ENCODE results near the gene MME. TPM values are rescaled to one million over a fixed set of nuclear protein-coding genes. Genes with fewer than 3 reads are reported as not detected.

The MME gene
- total RNA-seq, 1 experiment from 2014 or later = not detected

DNA sequence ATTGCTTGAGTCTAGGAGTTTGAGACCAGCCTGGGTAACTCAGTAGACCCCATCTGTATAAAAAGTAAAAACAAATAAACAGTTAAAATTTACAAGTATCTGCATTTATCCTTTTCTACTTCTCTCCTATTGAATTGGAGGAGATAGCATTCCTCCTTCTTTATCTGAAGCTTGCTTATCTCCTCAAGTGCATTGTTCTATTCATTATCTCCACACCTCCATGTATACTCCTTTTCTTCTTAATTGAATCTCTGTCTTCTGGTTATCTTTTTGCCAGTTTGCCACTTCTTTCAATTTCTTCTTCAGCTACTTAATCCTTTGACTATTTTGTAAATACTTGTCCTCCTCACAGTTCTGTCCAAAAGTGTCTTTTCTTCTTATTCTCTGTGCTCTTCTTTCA lies 124.7 kb downstream of the MME start:
- no peak overlapping the region for H3K4me3 ChIP-seq (ENCODE audit: low read depth, low read length, poor library complexity, severe bottlenecking)
- intact Hi-C loops (cut with micrococcal nuclease; ENCODE audit: unreplicated experiment) = no loop called here
- ChIA-PET CTCF (no interaction called here), POLR2A (ENCODE audit: low non-redundant PET) (no interaction called here)
- H3K27ac ChIP-seq (ENCODE audit: low read depth, low read length, poor library complexity, severe bottlenecking) = no peak overlapping the region
- no peaks in the 10 kb centered on the region for H3K4me1 ChIP-seq (ENCODE audit: insufficient read depth, low read length, poor library complexity, severe bottlenecking)
- no peaks in the 10 kb centered on the region for H3K9me3 ChIP-seq (ENCODE audit: low read depth, low read length, poor library complexity, severe bottlenecking)
- H3K27me3 ChIP-seq (replicated peaks; ENCODE audit: insufficient read depth, low read depth, low read length, poor library complexity) = peaks cover 4% of the 10 kb centered on the region
- H3K36me3 ChIP-seq (ENCODE audit: insufficient read depth, low read length, poor library complexity, severe bottlenecking) = no peaks in the 10 kb centered on the region
- DNase-seq (ENCODE audit: low spot score) = no peak
- TF ChIP-seq, protein P1, sequence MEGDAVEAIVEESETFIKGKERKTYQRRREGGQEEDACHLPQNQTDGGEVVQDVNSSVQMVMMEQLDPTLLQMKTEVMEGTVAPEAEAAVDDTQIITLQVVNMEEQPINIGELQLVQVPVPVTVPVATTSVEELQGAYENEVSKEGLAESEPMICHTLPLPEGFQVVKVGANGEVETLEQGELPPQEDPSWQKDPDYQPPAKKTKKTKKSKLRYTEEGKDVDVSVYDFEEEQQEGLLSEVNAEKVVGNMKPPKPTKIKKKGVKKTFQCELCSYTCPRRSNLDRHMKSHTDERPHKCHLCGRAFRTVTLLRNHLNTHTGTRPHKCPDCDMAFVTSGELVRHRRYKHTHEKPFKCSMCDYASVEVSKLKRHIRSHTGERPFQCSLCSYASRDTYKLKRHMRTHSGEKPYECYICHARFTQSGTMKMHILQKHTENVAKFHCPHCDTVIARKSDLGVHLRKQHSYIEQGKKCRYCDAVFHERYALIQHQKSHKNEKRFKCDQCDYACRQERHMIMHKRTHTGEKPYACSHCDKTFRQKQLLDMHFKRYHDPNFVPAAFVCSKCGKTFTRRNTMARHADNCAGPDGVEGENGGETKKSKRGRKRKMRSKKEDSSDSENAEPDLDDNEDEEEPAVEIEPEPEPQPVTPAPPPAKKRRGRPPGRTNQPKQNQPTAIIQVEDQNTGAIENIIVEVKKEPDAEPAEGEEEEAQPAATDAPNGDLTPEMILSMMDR (conservative IDR thresholded peaks at IDR 0.05; ENCODE audit: low read depth, low read length) = no peak
- TF ChIP-seq EZH2 (IDR thresholded peaks at IDR 0.05; ENCODE audit: borderline replicate concordance, low read depth, low read length, poor library complexity, severe bottlenecking) = no peak
- no TSS peak for BruUV-seq (replicated peaks)

DNA sequence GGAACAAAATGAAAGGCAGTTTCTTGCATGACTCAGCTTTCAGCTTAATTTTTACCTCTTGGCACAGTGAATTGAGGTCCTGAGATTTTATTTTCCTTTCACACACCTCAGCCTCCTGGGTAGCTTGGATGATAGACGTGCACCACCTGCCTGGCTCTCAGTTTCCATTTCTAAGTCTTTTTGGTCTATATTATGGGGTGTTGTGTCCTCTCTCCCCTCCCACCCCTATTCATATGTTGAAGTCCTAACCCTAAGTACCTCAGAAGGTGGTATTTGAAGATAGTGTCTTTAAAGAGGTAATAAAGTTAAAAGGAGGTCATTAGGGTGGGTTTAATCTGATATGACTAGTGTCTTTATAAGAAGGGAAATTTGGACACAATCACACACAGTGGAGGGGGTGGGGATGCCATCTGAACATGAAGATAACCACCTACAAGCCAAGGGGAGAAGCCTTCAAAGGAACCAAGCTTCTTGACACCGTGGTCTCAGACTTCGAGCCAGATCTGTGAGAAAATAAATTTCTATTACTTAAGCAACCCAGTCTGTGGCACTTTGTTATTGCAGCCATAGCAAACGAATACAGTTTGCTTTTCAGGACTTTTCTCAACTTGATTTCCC lies 128.2 kb downstream of the MME start:
- Histone ChIP-seq H3K9me3 (ENCODE audit: low read depth, low read length, poor library complexity, severe bottlenecking) (no peaks in the 10 kb centered on the region), H3K27ac (ENCODE audit: low read depth, low read length, poor library complexity, severe bottlenecking) (no peak overlapping the region), H3K4me3 (ENCODE audit: low read depth, low read length, poor library complexity, severe bottlenecking) (no peak overlapping the region), H3K4me1 (ENCODE audit: insufficient read depth, low read length, poor library complexity, severe bottlenecking) (no peaks in the 10 kb centered on the region), H3K27me3 (replicated peaks; ENCODE audit: insufficient read depth, low read depth, low read length, poor library complexity) (peaks cover 4% of the 10 kb centered on the region), H3K36me3 (ENCODE audit: insufficient read depth, low read length, poor library complexity, severe bottlenecking) (no peaks in the 10 kb centered on the region)
- DNase-seq (ENCODE audit: low spot score) = no peak
- intact Hi-C loops (cut with micrococcal nuclease; ENCODE audit: unreplicated experiment) = no loop called here
- ChIA-PET CTCF (no interaction called here), POLR2A (ENCODE audit: low non-redundant PET) (no interaction called here)
- no peak for TF ChIP-seq EZH2 (IDR thresholded peaks at IDR 0.05; ENCODE audit: borderline replicate concordance, low read depth, low read length, poor library complexity, severe bottlenecking)
- TF ChIP-seq, protein P1 (conservative IDR thresholded peaks at IDR 0.05; ENCODE audit: low read depth, low read length) = no peak
- no TSS peak for BruUV-seq (replicated peaks)

- intact Hi-C loops (cut with micrococcal nuclease; ENCODE audit: unreplicated experiment) = no loop called here
- Histone ChIP-seq H3K9me3 (ENCODE audit: low read depth, low read length, poor library complexity, severe bottlenecking) (no peaks in the 10 kb centered on the region), H3K36me3 (ENCODE audit: insufficient read depth, low read length, poor library complexity, severe bottlenecking) (no peaks in the 10 kb centered on the region), H3K4me3 (ENCODE audit: low read depth, low read length, poor library complexity, severe bottlenecking) (no peak overlapping the region), H3K27me3 (replicated peaks; ENCODE audit: insufficient read depth, low read depth, low read length, poor library complexity) (no peaks in the 10 kb centered on the region), H3K4me1 (ENCODE audit: insufficient read depth, low read length, poor library complexity, severe bottlenecking) (no peaks in the 10 kb centered on the region), H3K27ac (ENCODE audit: low read depth, low read length, poor library complexity, severe bottlenecking) (no peak overlapping the region)
- TF ChIP-seq EZH2 (IDR thresholded peaks at IDR 0.05; ENCODE audit: borderline replicate concordance, low read depth, low read length, poor library complexity, severe bottlenecking) = no peak
- TF ChIP-seq, protein P1 (conservative IDR thresholded peaks at IDR 0.05; ENCODE audit: low read depth, low read length) = no peak
- BruUV-seq (replicated peaks) = no TSS peak
- no peak for DNase-seq (ENCODE audit: low spot score)
- POLR2A ChIA-PET (ENCODE audit: low non-redundant PET) = no interaction called here
- CTCF ChIA-PET = no interaction called here
Measured at GRCh38 chr3:155210736-155211135, 130.6 kb downstream of the MME start.
